MM.1S (cell line): ENCODE data around the gene SFRP2.

ENCODE experiments used
- DNase-seq: peaks from one replicate; pipeline ENCODE4 v3.0.0-alpha.2; 2015
- H2AFZ ChIP-seq: fragments of 300-600 bp; sonication (generic); 2 replicates; pipeline ENCODE4 v1.6.0; 2016; ENCODE audit warnings: antibody characterized with exemption, low read length
- H3F3A ChIP-seq: fragments of 300-600 bp; sonication (generic); 2 replicates; pipeline ENCODE4 v1.6.1; 2016; ENCODE audit warnings: mild to moderate bottlenecking, antibody characterized with exemption, low read length, moderate library complexity, mixed read lengths; ENCODE audit not compliant: insufficient read depth
- H3K27ac ChIP-seq: fragments of 300-600 bp; sonication (generic); 2 replicates; pipeline ENCODE4 v1.5.1; 2016; ENCODE audit warnings: mild to moderate bottlenecking, low read length
- H3K27me3 ChIP-seq: fragments of 300-600 bp; sonication (generic); replicated peaks from 2 replicates; pipeline ENCODE4 v1.6.0; 2016; ENCODE audit warnings: low read length; ENCODE audit not compliant: insufficient read depth
- H3K36me3 ChIP-seq: fragments of 300-600 bp; sonication (generic); replicated peaks from 2 replicates; pipeline ENCODE4 v1.6.1; 2016; ENCODE audit warnings: mild to moderate bottlenecking, low read length, mixed read lengths; ENCODE audit not compliant: insufficient read depth
- H3K4me1 ChIP-seq: fragments of 300-600 bp; sonication (generic); 2 replicates; pipeline ENCODE4 v1.6.1; 2016; ENCODE audit warnings: low read length, mixed read lengths
- H3K4me2 ChIP-seq: fragments of 300-600 bp; sonication (generic); 2 replicates; pipeline ENCODE4 v1.6.0; 2016; ENCODE audit warnings: low read depth, low read length
- H3K4me3 ChIP-seq: fragments of 300-600 bp; sonication (generic); 2 replicates; pipeline ENCODE4 v1.5.1; 2016; ENCODE audit warnings: low read length, mixed read lengths
- H3K79me2 ChIP-seq: fragments of 300-600 bp; sonication (generic); 2 replicates; pipeline ENCODE4 v1.6.1; 2016; ENCODE audit warnings: mixed run types, low read length, mixed read lengths
- H3K9ac ChIP-seq: fragments of 300-600 bp; sonication (generic); 2 replicates; pipeline ENCODE4 v1.6.1; 2016; ENCODE audit warnings: low read length, mixed read lengths
- H3K9me2 ChIP-seq: fragments of 300-600 bp; sonication (generic); replicated peaks from 2 replicates; pipeline ENCODE4 v1.6.1; 2016; ENCODE audit warnings: mild to moderate bottlenecking, low read length, mixed read lengths; ENCODE audit not compliant: insufficient read depth
- H3K9me3 ChIP-seq: fragments of 300-600 bp; sonication (generic); replicated peaks from 2 replicates; pipeline ENCODE4 v1.6.1; 2016; ENCODE audit warnings: mild to moderate bottlenecking, low read length, mixed read lengths; ENCODE audit not compliant: insufficient read depth
- H4K20me1 ChIP-seq: fragments of 300-600 bp; sonication (generic); 2 replicates; pipeline ENCODE4 v1.6.1; 2016; ENCODE audit warnings: mild to moderate bottlenecking, low read length, moderate library complexity, mixed read lengths; ENCODE audit not compliant: insufficient read depth
- CTCF ChIP-seq: fragments of 300-600 bp; sonication (generic); IDR thresholded peaks from 2 replicates; pipeline ENCODE4 v1.5.1; 2016; ENCODE audit warnings: antibody characterized with exemption, low read length, mixed read lengths
- EZH2 ChIP-seq: fragments of 300-600 bp; sonication (generic); optimal IDR thresholded peaks from 2 replicates; pipeline ENCODE3; 2017; ENCODE audit warnings: low read depth, mild to moderate bottlenecking, antibody characterized with exemption, low read length, mixed read lengths
- EZH2phosphoT487 ChIP-seq: fragments of 300-600 bp; sonication (generic); IDR thresholded peaks from 2 replicates; pipeline ENCODE4 v1.6.1; 2018; ENCODE audit warnings: antibody characterized with exemption, low read length

The SFRP2 gene

GRCh38 chr4:153771046-153771445 lies 17.8 kb downstream of the SFRP2 start:
- no peak for DNase-seq

GRCh38 chr4:153766758-153767157 lies 22.1 kb downstream of the SFRP2 start:
- no peaks in the 10 kb centered on the region for H3K9me3 ChIP-seq
- no peak overlapping the region for H3K4me3 ChIP-seq
- H3K9ac ChIP-seq: no peak overlapping the region
- no peaks in the 10 kb centered on the region for H3K4me1 ChIP-seq
- no peaks in the 10 kb centered on the region for H3K36me3 ChIP-seq
- no peaks in the 10 kb centered on the region; the same call in 1 of the 2 replicates for H3K27me3 ChIP-seq
- no peak overlapping the region for H3K4me2 ChIP-seq
- no peak overlapping the region for H2AFZ ChIP-seq
- no peaks in the 10 kb centered on the region for H3F3A ChIP-seq
- no peak for DNase-seq
- H3K79me2 ChIP-seq: no peaks in the 10 kb centered on the region
- H3K27ac ChIP-seq: no peak overlapping the region
- no peaks in the 10 kb centered on the region for H4K20me1 ChIP-seq
- TF ChIP-seq EZH2phosphoT487 (no peak), CTCF (no peak), EZH2 (no peak)
- H3K9me2 ChIP-seq: no peaks in the 10 kb centered on the region

More at GRCh38 chr4:153771046-153771445, 17.8 kb downstream of the SFRP2 start:
- Histone ChIP-seq H2AFZ (no peak overlapping the region), H3K79me2 (no peaks in the 10 kb centered on the region), H3K27ac (no peak overlapping the region), H4K20me1 (no peaks in the 10 kb centered on the region), H3K27me3 (no peaks in the 10 kb centered on the region), H3K36me3 (no peaks in the 10 kb centered on the region), H3F3A (no peaks in the 10 kb centered on the region), H3K9ac (no peak overlapping the region), H3K9me2 (no peaks in the 10 kb centered on the region), H3K9me3 (no peaks in the 10 kb centered on the region), H3K4me1 (no peaks in the 10 kb centered on the region), H3K4me3 (no peak overlapping the region), H3K4me2 (no peak overlapping the region)
- TF ChIP-seq EZH2: no peak
- TF ChIP-seq EZH2phosphoT487: no peak
- no peak for TF ChIP-seq CTCF

- no peaks in the 10 kb centered on the region for H3K9me3 ChIP-seq
- no peak overlapping the region for H3K27ac ChIP-seq
- no peaks in the 10 kb centered on the region for H3F3A ChIP-seq
- H2AFZ ChIP-seq: no peak overlapping the region
- no peak overlapping the region for H3K4me2 ChIP-seq
- no peak overlapping the region for H3K9ac ChIP-seq
- H3K27me3 ChIP-seq: no peaks in the 10 kb centered on the region; the same call in 1 of the 2 replicates
- H3K9me2 ChIP-seq: no peaks in the 10 kb centered on the region
- no peaks in the 10 kb centered on the region for H4K20me1 ChIP-seq
- DNase-seq: no peak
- no peaks in the 10 kb centered on the region for H3K36me3 ChIP-seq
- no peak for TF ChIP-seq EZH2phosphoT487
- no peak for TF ChIP-seq CTCF
- TF ChIP-seq EZH2: no peak
- no peak overlapping the region for H3K4me3 ChIP-seq
- H3K4me1 ChIP-seq: no peaks in the 10 kb centered on the region
- no peaks in the 10 kb centered on the region for H3K79me2 ChIP-seq
Observed at GRCh38 chr4:153765894-153766293, 23.0 kb downstream of the SFRP2 start.
